ENCODE measurements around the gene BLACAT1. TPM values are rescaled to one million over a fixed set of nuclear protein-coding genes. Genes with fewer than 3 reads are reported as not detected.
"Not testable (repeated sequence)": the region's sequence is repeated elsewhere in the genome, so short reads cannot be mapped to it uniquely, and the experiment has no call there.

BLACAT1 gene
- total and polyA plus RNA-seq, 7 donors: 0.36 to 0.51 TPM; not detected in 5

GRCh38 chr1:205436776-205437410 lies 19.0 kb downstream of the BLACAT1 start:
- TF ChIP-seq POLR2A (IDR thresholded peaks at IDR 0.05): no peak
- TF ChIP-seq EP300 (IDR thresholded peaks at IDR 0.05): no peak
- TF ChIP-seq POLR2AphosphoS5 (IDR thresholded peaks at IDR 0.05): no peak
- TF ChIP-seq, protein P1, sequence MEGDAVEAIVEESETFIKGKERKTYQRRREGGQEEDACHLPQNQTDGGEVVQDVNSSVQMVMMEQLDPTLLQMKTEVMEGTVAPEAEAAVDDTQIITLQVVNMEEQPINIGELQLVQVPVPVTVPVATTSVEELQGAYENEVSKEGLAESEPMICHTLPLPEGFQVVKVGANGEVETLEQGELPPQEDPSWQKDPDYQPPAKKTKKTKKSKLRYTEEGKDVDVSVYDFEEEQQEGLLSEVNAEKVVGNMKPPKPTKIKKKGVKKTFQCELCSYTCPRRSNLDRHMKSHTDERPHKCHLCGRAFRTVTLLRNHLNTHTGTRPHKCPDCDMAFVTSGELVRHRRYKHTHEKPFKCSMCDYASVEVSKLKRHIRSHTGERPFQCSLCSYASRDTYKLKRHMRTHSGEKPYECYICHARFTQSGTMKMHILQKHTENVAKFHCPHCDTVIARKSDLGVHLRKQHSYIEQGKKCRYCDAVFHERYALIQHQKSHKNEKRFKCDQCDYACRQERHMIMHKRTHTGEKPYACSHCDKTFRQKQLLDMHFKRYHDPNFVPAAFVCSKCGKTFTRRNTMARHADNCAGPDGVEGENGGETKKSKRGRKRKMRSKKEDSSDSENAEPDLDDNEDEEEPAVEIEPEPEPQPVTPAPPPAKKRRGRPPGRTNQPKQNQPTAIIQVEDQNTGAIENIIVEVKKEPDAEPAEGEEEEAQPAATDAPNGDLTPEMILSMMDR (IDR thresholded peaks at IDR 0.05): no peak
- peaks cover 0 to 20% (median 12%) of the 10 kb centered on the region in 4 donors for H3K4me1 ChIP-seq
- no peaks in the 10 kb centered on the region for H3K36me3 ChIP-seq
- WGBS, 2 donors: 86 to 88% methylated on average over 5 of the region's 5 CpGs
- no peak for DNase-seq
- no peak overlapping the region for H3K4me3 ChIP-seq
- intact Hi-C loops (cut with DNase I): loop anchor here (5.0 kb wide), 1 partner anchor 85 kb away; no protein-coding TSS in a partner anchor
- H3K27ac ChIP-seq: no peak overlapping the region
- H3K27me3 ChIP-seq: peaks cover 0 to 25% (median 0%) of the 10 kb centered on the region in 3 donors
- no peaks in the 10 kb centered on the region for H3K9me3 ChIP-seq

- DNase-seq: no peak
Observed at GRCh38 chr1:205435578-205436573, 20.0 kb downstream of the BLACAT1 start.

DNA sequence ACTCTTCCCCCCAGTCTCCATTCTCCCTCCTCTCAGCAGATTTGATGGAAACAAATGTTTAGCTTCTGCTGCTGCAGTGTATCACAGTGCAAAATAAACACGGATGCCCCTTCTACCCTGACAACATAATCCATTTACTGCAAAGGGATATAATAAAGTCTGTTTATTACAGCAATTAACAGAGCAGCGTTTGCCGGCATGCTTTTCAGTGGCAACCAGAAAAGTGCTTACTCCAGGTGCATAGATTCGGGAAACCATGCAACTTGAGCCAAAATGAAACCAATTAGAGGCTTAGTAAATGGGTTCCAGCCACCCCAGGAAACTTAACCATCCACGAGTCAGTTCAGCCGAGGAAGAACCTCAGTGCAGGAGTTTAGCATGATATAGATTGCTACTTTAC lies 21.1 kb downstream of the BLACAT1 start:
- 10 to 51% methylated on average over 6 of the region's 6 CpGs for WGBS, 2 donors
- Histone ChIP-seq H3K4me1 (peaks cover 0 to 21% (median 17%) of the 10 kb centered on the region in 4 donors), H3K27ac (no peak overlapping the region), H3K27me3 (peaks cover 0 to 25% (median 0%) of the 10 kb centered on the region in 3 donors), H3K9me3 (no peaks in the 10 kb centered on the region), H3K4me3 (no peak overlapping the region), H3K36me3 (no peaks in the 10 kb centered on the region)
- intact Hi-C loops (cut with DNase I): loop anchor here (5.0 kb wide), 1 partner anchor 82 kb away; no protein-coding TSS in a partner anchor
- DNase-seq: no peak
- TF ChIP-seq, protein P1 (IDR thresholded peaks at IDR 0.05): no peak
- no peak for TF ChIP-seq POLR2AphosphoS5 (IDR thresholded peaks at IDR 0.05)
- TF ChIP-seq POLR2A (IDR thresholded peaks at IDR 0.05): no peak
- no peak for TF ChIP-seq EP300 (IDR thresholded peaks at IDR 0.05)

More at GRCh38 chr1:205435578-205436573, 20.0 kb downstream of the BLACAT1 start:
- intact Hi-C loops (cut with DNase I): loop anchor here (5.0 kb wide), 1 partner anchor 84 kb away; no protein-coding TSS in a partner anchor
- Histone ChIP-seq H3K36me3 (no peaks in the 10 kb centered on the region), H3K4me1 (peaks cover 0 to 17% (median 15%) of the 10 kb centered on the region in 4 donors), H3K4me3 (no peak overlapping the region), H3K9me3 (no peaks in the 10 kb centered on the region), H3K27me3 (peaks cover 0 to 25% (median 0%) of the 10 kb centered on the region in 3 donors), H3K27ac (no peak overlapping the region)
- WGBS, 2 donors: 73 to 74% methylated on average over 11 of the region's 11 CpGs
- no peak for TF ChIP-seq POLR2A (IDR thresholded peaks at IDR 0.05)
- TF ChIP-seq EP300 (IDR thresholded peaks at IDR 0.05): no peak
- TF ChIP-seq, protein P1 (IDR thresholded peaks at IDR 0.05): no peak
- TF ChIP-seq POLR2AphosphoS5 (IDR thresholded peaks at IDR 0.05): no peak

- H3K27ac ChIP-seq; H3K4me1 ChIP-seq; H3K9me3 ChIP-seq; H3K36me3 ChIP-seq; intact Hi-C loops (cut with DNase I); DNase-seq; H3K4me3 ChIP-seq: not testable (repeated sequence)
- WGBS, 2 donors: 87 to 97% methylated on average over 1 of the region's 1 CpG
- H3K27me3 ChIP-seq: peaks cover 0 to 25% (median 0%) of the 10 kb centered on the region in 3 donors
Observed at GRCh38 chr1:205432692-205433091, 23.2 kb downstream of the BLACAT1 start.

DNA sequence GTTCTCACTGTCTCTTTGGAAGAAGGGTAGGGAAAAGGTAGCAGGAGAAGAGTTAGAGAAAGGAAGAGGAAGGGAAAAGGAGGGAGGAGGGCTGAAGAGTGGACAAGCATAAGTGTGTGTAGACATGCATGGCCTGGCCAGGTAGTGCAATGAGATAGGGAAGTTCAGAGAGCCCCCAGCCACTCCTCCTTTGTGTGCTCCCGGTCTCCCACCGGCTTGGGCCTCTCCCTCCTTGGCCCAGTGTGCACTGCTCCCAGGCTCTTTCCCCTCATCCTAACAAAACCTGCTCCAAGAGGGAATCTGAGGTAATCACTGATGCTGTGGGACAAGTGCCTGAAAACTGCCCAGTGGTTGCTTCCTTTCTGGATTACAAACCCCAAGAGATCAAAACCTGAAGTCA lies 23.7 kb downstream of the BLACAT1 start:
- no peak overlapping the region for H3K27ac ChIP-seq
- no peak overlapping the region for H3K4me3 ChIP-seq
- no peaks in the 10 kb centered on the region for H3K9me3 ChIP-seq
- peaks cover 0 to 9% (median 4%) of the 10 kb centered on the region in 4 donors for H3K4me1 ChIP-seq
- H3K36me3 ChIP-seq: no peaks in the 10 kb centered on the region
- DNase-seq: no peak
- peaks cover 0 to 22% (median 0%) of the 10 kb centered on the region in 3 donors for H3K27me3 ChIP-seq
- WGBS, 2 donors: 90 to 94% methylated on average over 2 of the region's 2 CpGs
- TF ChIP-seq EP300 (IDR thresholded peaks at IDR 0.05) (no peak), POLR2A (IDR thresholded peaks at IDR 0.05) (no peak), POLR2AphosphoS5 (IDR thresholded peaks at IDR 0.05) (no peak)
- TF ChIP-seq, protein P1 (IDR thresholded peaks at IDR 0.05): no peak
- intact Hi-C loops (cut with DNase I): no loop called here
